Esophagus muscularis mucosa (tissue), 4 donors: Measurements from ENCODE around the gene PIGK. TPM values are rescaled to one million over a fixed set of nuclear protein-coding genes. Genes with fewer than 3 reads are reported as not detected.

Experiments used
- DNase-seq: peaks from one replicate; pipeline ENCODE4 v3.0.0-alpha.2; 2017; ENCODE audit errors: extremely low spot score
- H3K27ac ChIP-seq, 4 donors: fragments of 200-600 bp; sonication (generic); replicated peaks in 1 of 4; 1 replicate in 3 of 4; 2 replicates in 1 of 4; pipeline ENCODE4 v1.5.1; 2016 to 2019; ENCODE audit warnings: mild to moderate bottlenecking in 1 of 4
- H3K27me3 ChIP-seq, 4 donors: fragments of 200-600 bp; sonication (generic); one replicate each; pipeline versions ENCODE4 v1.5.1 to v1.6.0; 2016 to 2019
- H3K36me3 ChIP-seq, 4 donors: fragments of 200-600 bp; sonication (generic); one replicate each; pipeline ENCODE4 v1.5.1; 2016 to 2019
- H3K4me1 ChIP-seq, 4 donors: fragments of 200-600 bp; sonication (generic); one replicate each; pipeline ENCODE4 v1.5.1; 2016 to 2019
- H3K4me3 ChIP-seq, 4 donors: fragments of 200-600 bp; sonication (generic); 1 replicate in 2 of 4; 2 replicates in 2 of 4; pipeline ENCODE4 v1.5.1; 2016 to 2019; ENCODE audit warnings: mild to moderate bottlenecking in 4 of 4, moderate library complexity in 1 of 4
- H3K9me3 ChIP-seq, 4 donors: fragments of 200-600 bp; sonication (generic); 1 replicate in 3 of 4; 2 replicates in 1 of 4; pipeline ENCODE4 v1.5.1; 2016 to 2019
- CTCF ChIP-seq, 3 experiments: fragments of 200-600 bp in 2 of 3; fragments of 450-650 bp in 1 of 3; sonication (generic) in 2 of 3; IDR thresholded peaks; one replicate each; pipeline ENCODE4 v1.5.1; 2017 to 2019; ENCODE audit warnings: antibody characterized with exemption in 3 of 3, mild to moderate bottlenecking in 2 of 3, moderate library complexity in 1 of 3
- EP300 ChIP-seq: sonication (generic); formaldehyde crosslinking; IDR thresholded peaks from one replicate; pipeline ENCODE4 v1.6.1; 2017; ENCODE audit warnings: antibody characterized with exemption
- POLR2A ChIP-seq: fragments of 450-650 bp; IDR thresholded peaks from one replicate; pipeline ENCODE4 v1.6.1; 2017; ENCODE audit warnings: antibody characterized with exemption, moderate library complexity, mild to moderate bottlenecking, low read depth
- POLR2AphosphoS5 ChIP-seq, 2 donors: sonication (generic); formaldehyde crosslinking; IDR thresholded peaks; one replicate each; pipeline ENCODE4 v1.6.1; 2017; ENCODE audit warnings: antibody characterized with exemption in 2 of 2
- WGBS: methylation state at CpG from one replicate; pipeline ENCODE4 v1.1.5; 2018; 5-methylcytosine and 5-hydroxymethylcytosine counted together
- intact Hi-C: fragments of 100-400 bp; cut with DNase I; formaldehyde crosslinking; loops from one replicate; pipeline ENCODE4 v1.15.1; 2023
- total RNA-seq, 4 donors: library from RNA; depleted of rRNA; stranded (reverse); fragments of >200 nt; gene quantifications; one replicate each; pipeline versions ENCODE4 v1.1.0 to v1.2.1, GENCODE V29; 2016

Gene PIGK
- 10 to 100 TPM; 13.3 to 18.3 (median 16.3) TPM for total RNA-seq

GRCh38 chr1:77219166-77219887 is at the start of gene PIGK:
Gene PIGK, minus strand, starts transcription at chr1:77219430. Its CDS starts 28 bp downstream, at chr1:77219402.
- H3K4me1 ChIP-seq: peaks cover 5 to 19% (median 12%) of the 10 kb centered on the region in 4 donors
- intact Hi-C loops: loop anchor here (10.0 kb wide), 1 partner anchor 1145 kb away; the partner anchor contains the start of gene ST6GALNAC3
- under 1% methylated on average over 30 of the region's 31 CpGs for WGBS

GRCh38 chr1:77267035-77267434 is 47.8 kb upstream of the PIGK start:
- no peak for TF ChIP-seq POLR2A
- no peak for TF ChIP-seq CTCF (IDR thresholded peaks at IDR 0.05)
- WGBS: 47% methylated on average over 1 of the region's 1 CpG
- intact Hi-C loops: no loop called here

More at GRCh38 chr1:77219166-77219887, at the start of gene PIGK:
- no peaks in the 10 kb centered on the region for H3K9me3 ChIP-seq
- peak in 1 of 3 experiments; percentile 5 for TF ChIP-seq CTCF (IDR thresholded peaks at IDR 0.05)
- peak; percentile 64 to 92 for TF ChIP-seq POLR2AphosphoS5 (IDR thresholded peaks at IDR 0.05)
- no peak for TF ChIP-seq POLR2A
- H3K27me3 ChIP-seq: no peaks in the 10 kb centered on the region
- no peaks in the 10 kb centered on the region for H3K36me3 ChIP-seq
- peak; percentile 96 for DNase-seq
- peak within 1 kb of the TSS; percentile 62 to 78 (median 74) for H3K4me3 ChIP-seq
- H3K27ac ChIP-seq: peak within 1 kb of the TSS; percentile 75 to 89 (median 84)

GRCh38 chr1:77265180-77265579 is 46.0 kb upstream of the PIGK start:
- no peak for DNase-seq
- Histone ChIP-seq H3K4me1 (no peaks in the 10 kb centered on the region), H3K27ac (no peak overlapping the region), H3K36me3 (no peaks in the 10 kb centered on the region), H3K9me3 (no peaks in the 10 kb centered on the region), H3K27me3 (no peaks in the 10 kb centered on the region), H3K4me3 (no peak overlapping the region)
- intact Hi-C loops: no loop called here
- no peak for TF ChIP-seq POLR2A
- no peak for TF ChIP-seq POLR2AphosphoS5 (IDR thresholded peaks at IDR 0.05)
- TF ChIP-seq EP300: no peak
- no peak for TF ChIP-seq CTCF (IDR thresholded peaks at IDR 0.05)
- WGBS: 30% methylated on average over 1 of the region's 1 CpG

More at GRCh38 chr1:77267035-77267434, 47.8 kb upstream of the PIGK start:
- Histone ChIP-seq H3K4me3 (no peak overlapping the region), H3K27ac (no peak overlapping the region), H3K27me3 (no peaks in the 10 kb centered on the region), H3K4me1 (no peaks in the 10 kb centered on the region), H3K9me3 (no peaks in the 10 kb centered on the region), H3K36me3 (no peaks in the 10 kb centered on the region)
- DNase-seq: no peak

GRCh38 chr1:77263708-77264107 is 44.5 kb upstream of the PIGK start:
- no peaks in the 10 kb centered on the region for H3K27me3 ChIP-seq
- H3K4me3 ChIP-seq: no peak overlapping the region
- 70% methylated on average over 1 of the region's 1 CpG for WGBS
- no peaks in the 10 kb centered on the region for H3K4me1 ChIP-seq
- no peaks in the 10 kb centered on the region for H3K36me3 ChIP-seq
- intact Hi-C loops: no loop called here
- H3K9me3 ChIP-seq: no peaks in the 10 kb centered on the region
- H3K27ac ChIP-seq: no peak overlapping the region
- DNase-seq: no peak
- no peak for TF ChIP-seq CTCF (IDR thresholded peaks at IDR 0.05)
- TF ChIP-seq EP300: no peak
- no peak for TF ChIP-seq POLR2AphosphoS5 (IDR thresholded peaks at IDR 0.05)
- no peak for TF ChIP-seq POLR2A
